Cardiac fibroblast (primary cell): ENCODE measurements around the gene ZFP91.

Source experiments
- DNase-seq, 2 donors: peaks; one replicate each; pipeline versions ENCODE4 v3.0.0 to v3.0.0-alpha.2; 2010; ENCODE audit warnings: low read depth in 2 of 2
- H3K4me3 ChIP-seq, 2 donors: replicated peaks in 1 of 2; 1 replicate in 1 of 2; 2 replicates in 1 of 2; pipeline ENCODE4 v1.5.1; 2011; ENCODE audit warnings: low read depth in 2 of 2, low read length in 2 of 2, mild to moderate bottlenecking in 2 of 2, moderate library complexity in 1 of 2
- TF ChIP-seq, protein P1 (sequence below): IDR thresholded peaks from one replicate; pipeline ENCODE4 v1.5.1; 2011; ENCODE audit warnings: low read depth, mild to moderate bottlenecking, low read length, inconsistent platforms

ZFP91 gene

DNA sequence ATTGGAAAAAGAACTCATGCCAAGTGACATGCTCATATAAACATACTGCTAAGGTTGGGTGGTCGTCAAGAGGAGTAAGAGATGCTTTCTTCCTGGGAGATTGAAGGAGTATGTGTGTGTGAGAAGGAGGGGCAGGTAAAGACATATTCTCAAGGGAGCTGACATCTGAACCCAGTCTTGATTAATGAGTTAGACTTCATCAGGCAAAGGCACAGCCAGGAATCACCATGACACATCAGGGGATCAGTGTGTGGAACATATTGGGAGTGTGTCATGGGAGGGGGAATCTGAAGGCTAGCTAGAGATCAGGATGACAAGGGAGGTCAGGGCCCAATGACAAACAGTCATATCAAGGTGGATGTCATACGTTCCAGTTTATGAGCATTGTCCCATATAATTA is 58.5 kb downstream of the ZFP91 start:
- TF ChIP-seq, protein P1, sequence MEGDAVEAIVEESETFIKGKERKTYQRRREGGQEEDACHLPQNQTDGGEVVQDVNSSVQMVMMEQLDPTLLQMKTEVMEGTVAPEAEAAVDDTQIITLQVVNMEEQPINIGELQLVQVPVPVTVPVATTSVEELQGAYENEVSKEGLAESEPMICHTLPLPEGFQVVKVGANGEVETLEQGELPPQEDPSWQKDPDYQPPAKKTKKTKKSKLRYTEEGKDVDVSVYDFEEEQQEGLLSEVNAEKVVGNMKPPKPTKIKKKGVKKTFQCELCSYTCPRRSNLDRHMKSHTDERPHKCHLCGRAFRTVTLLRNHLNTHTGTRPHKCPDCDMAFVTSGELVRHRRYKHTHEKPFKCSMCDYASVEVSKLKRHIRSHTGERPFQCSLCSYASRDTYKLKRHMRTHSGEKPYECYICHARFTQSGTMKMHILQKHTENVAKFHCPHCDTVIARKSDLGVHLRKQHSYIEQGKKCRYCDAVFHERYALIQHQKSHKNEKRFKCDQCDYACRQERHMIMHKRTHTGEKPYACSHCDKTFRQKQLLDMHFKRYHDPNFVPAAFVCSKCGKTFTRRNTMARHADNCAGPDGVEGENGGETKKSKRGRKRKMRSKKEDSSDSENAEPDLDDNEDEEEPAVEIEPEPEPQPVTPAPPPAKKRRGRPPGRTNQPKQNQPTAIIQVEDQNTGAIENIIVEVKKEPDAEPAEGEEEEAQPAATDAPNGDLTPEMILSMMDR: no peak
- no peak for DNase-seq
- no peak overlapping the region for H3K4me3 ChIP-seq

DNA sequence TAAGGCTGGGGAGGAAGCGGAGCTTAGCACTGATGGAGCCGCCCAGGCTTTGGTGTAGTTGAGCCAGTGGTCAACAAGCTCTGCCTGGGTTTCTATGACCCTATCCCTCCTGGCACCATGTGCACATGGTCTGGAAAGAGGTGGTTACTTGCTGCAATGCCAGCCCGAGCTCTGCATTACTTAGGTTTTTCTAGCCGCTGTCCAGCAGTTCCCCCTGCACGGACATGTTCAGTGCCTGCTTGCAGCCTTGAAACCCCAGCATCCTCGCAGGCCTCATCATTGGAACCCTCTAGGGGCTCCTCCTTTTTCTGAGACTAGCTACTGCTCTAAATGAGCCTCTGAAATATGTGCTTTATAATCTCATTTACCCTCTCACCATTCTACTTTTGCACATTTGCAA is 60.2 kb downstream of the ZFP91 start:
- TF ChIP-seq, protein P1: no peak
- no peak for DNase-seq
- no peak overlapping the region for H3K4me3 ChIP-seq

DNA sequence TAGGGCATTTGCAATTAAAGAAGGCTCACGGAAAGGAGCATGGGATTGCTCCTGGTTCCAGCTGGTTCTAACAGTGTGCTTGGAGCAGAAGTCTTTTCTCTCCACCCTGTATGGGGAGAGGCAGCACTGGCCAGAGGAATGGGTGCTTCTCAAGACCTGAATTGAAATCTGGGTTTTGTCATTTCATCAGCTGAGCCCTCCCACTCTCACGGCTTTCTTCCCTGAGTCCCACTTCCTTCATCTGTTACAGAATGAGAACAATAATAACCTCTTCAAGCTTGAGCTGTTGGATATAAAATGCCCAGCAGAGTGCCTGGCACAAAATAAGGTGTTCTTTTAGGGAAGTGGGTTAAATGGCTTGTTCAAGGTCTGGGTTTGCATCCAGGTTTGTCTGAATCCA is 60.8 kb downstream of the ZFP91 start:
- TF ChIP-seq, protein P1: no peak
- no peak for DNase-seq
- no peak overlapping the region for H3K4me3 ChIP-seq

DNA sequence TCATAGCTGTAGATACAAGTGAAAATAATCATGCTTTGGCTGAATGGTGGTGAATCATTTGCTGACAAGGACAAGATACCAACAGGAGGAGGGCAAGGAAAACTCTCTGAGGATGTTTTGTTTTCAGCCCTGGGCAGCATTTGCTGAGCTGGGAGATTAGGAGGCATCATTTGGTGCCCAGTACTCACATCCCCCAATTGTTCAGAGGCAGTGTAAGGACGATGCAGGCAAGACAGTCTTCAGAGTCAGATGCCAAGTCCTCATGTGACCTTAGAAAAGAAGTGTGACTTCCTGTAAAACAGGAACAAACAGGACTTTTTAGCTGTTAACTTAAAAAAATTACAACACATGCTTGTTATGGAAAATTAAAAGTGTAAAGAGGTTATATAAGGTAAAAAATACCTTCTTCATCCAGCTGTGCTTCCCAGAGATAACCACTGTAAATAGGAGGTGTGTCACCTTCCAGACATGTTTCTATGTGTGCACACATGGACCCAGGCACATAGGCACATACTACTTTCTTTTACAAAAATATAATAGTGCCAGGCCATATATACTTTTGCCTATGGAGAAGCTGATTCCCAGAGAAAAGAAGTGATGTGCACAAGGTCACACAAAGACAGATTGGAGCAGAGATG is 61.6 kb downstream of the ZFP91 start:
- no peak overlapping the region for H3K4me3 ChIP-seq
- DNase-seq: peak in 1 of 2 donors; percentile 16
- TF ChIP-seq, protein P1: no peak

DNA sequence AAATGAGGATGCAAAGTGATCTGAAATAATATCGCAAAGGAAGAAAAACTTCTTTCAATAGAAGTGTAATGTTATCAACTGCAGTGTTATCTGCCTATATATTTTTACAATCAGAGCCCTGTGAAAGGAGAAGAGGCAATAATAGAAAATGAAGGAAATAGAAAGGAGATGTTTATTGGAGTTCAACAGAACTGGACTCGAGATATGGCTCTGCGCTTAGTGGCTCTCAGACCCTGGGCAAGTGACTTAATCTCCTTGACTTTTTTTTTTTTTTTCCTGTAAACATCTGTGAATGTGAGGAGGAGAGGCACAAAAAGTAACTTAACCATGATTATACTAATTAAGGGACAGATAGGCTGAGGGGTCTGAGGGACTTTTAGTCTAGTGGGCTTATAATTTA is 62.5 kb downstream of the ZFP91 start:
- TF ChIP-seq, protein P1: no peak
- no peak for DNase-seq
- no peak overlapping the region for H3K4me3 ChIP-seq

DNA sequence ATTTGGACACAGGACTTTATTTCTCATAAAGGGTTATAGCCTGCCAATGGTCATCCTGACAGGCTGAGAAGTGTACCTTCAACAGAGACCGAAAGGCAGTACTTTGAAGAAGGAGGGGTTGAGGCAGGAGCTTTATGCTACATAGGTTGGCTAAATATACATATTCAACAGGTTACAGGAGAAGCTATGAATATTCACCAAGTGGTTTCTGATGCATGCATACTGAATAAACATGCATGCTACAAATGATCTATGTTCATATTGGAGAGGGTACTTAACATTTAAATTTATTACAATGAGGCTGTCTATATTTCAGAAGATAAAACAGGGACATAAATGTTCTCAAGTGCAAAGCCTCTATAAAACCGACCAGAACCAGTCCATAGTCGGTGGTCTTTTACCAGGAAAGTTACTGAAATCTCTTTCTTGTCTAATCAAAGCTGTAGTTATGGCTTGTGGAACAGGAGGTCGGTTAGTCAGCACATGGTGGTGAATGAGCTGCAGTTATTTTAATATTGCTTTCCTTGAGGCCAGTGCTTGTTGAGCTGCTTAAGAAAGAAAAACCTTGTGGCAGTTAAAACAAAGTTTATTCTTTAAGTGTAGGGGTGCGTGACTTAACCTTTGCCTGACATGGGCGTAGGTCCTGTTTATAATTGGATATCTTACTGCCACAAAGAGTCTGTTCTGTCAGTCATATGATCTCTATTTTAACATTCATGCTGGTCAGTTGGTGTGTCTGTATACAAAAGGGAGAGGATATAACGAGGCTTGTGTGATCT is 63.1 kb downstream of the ZFP91 start:
- DNase-seq: no peak
- no peak overlapping the region for H3K4me3 ChIP-seq
- TF ChIP-seq, protein P1: no peak

DNA sequence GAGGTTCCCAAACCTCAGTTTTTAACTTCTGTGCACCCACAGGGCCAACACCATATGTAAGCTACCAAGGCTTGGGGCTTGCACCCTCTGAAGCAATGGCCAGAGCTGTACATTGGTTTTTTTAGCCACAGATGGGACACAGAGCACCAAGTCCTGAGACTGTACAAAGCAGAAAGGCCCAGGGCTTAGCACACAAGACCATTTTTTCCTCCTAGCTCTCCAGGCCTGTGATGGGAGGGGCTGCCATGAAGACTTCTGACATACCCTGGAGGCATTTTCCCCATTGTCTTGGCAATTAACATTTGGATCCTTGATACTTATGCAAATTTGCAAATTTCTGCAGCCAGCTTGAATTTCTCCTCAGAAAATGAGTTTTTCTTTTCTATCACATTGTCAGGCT is 67.0 kb downstream of the ZFP91 start:
- no peak for DNase-seq
- no peak overlapping the region for H3K4me3 ChIP-seq
- TF ChIP-seq, protein P1: no peak
